Right lung (tissue), 5 donors: Measurements from ENCODE around the gene OTOF. TPM values are rescaled to one million over a fixed set of nuclear protein-coding genes. Genes with fewer than 3 reads are reported as not detected.

Experiments
- DNase-seq, 2 donors: peaks; one replicate each; pipeline ENCODE4 v3.0.0-alpha.2; 2013
- polyA plus RNA-seq, 5 donors: library from polyadenylated mRNA; unstranded; fragments of 120-200 nt; gene quantifications; one replicate each; pipeline versions ENCODE4 v1.2.1 to v1.2.3, GENCODE V29; 2013; ENCODE audit warnings: inconsistent platforms in 1 of 5, low replicate concordance in 1 of 5; ENCODE audit not compliant: insufficient read length in 5 of 5, insufficient read depth in 1 of 5

OTOF gene
- polyA plus RNA-seq, 5 donors: 0.03 to 1.5 (median 0.17) TPM; not detected in 1

- DNase-seq: no peak
These were observed 65.7 kb downstream of the OTOF start for GRCh38 chr2:26412091-26412673.

GRCh38 chr2:26411419-26411818 lies 66.5 kb downstream of the OTOF start:
- no peak for DNase-seq

DNA sequence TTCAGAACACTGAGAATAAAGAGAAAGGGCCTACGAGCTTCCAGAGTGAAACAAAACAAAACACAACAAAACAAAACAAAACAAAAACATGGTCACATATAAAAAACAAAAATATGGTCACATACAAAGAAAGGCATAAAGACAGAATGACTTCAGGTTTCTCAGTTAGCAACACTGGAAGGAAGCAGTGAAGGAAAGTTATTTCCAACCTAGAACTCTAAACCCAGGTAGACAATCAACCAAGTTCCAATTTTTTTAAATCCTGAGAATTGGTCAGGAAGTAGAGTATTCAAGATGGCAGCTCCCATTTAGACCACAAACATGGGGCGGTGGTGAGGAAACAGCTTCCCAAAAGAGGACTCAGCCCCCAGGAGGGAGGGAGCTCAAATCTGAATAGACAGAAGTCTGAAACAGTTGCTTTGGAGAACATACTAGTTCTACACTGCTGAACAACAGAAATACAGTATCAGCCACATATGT lies 67.1 kb downstream of the OTOF start:
- DNase-seq: no peak

- no peak for DNase-seq
These were observed 68.1 kb downstream of the OTOF start for GRCh38 chr2:26409785-26410184.

DNA sequence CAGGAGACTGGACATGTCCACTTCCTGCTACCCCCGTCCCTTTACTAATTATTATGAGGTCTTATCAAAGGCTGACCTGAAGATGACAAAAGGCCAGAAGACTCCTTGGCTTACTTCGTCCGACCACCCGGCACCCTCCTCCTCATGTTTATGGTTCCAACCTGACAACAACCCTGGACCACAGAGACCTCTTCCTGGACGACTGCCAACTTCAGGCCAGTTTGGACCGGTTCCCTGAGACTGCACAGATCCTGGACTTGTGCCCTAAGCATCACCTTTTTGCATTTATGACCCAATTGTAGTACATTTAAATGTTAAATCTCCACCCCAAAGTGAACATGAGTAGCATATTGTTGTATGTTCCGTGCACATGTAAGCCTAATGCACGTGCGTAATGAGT lies 70.4 kb downstream of the OTOF start:
- no peak for DNase-seq

Other genes with a start within 250 kb of the OTOF start
- 100 to 1,000 TPM; 183 to 233 (median 206) TPM for gene HADHA, start 233.5 kb downstream of the OTOF start, polyA plus RNA-seq
- gene HADHB, start 233.2 kb downstream of the OTOF start, polyA plus RNA-seq: 100 to 1,000 TPM; 120 to 155 (median 136) TPM
- 10 to 100 TPM; 11.5 to 19.6 (median 17.3) TPM for gene SELENOI, start 132.0 kb downstream of the OTOF start, polyA plus RNA-seq
- gene ADGRF3, start 131.3 kb downstream of the OTOF start, polyA plus RNA-seq: 1 to 10 TPM in 4 of 5 donors, under 1 TPM in 1; 0.88 to 2.0 (median 1.9) TPM
- gene DRC1, start 76.2 kb downstream of the OTOF start, polyA plus RNA-seq: 1 to 10 TPM; 1.1 to 8.5 (median 6.9) TPM
- 1 to 10 TPM in 4 of 5 donors, under 1 TPM in 1; 0.83 to 2.3 (median 1.3) TPM for gene CIB4, start 163.2 kb upstream of the OTOF start, polyA plus RNA-seq
- gene KCNK3, start 214.6 kb upstream of the OTOF start, polyA plus RNA-seq: 10 to 100 TPM; 19.9 to 39.5 (median 26.4) TPM